HG03039 (cell line): ENCODE results near the gene KRTAP2-2.

Source experiments
- ATAC-seq: cut with Tn5 transposase; IDR thresholded peaks from one replicate; pipeline ENCODE4 v1.9.1; 2021; ENCODE audit warnings: mild to moderate bottlenecking, moderate library complexity; ENCODE audit not compliant: unreplicated experiment

KRTAP2-2 gene

GRCh38 chr17:41026715-41027471 lies 28.1 kb downstream of the KRTAP2-2 start, which contains the start of gene KRTAP1-5:
KRTAP1-5 (minus strand) TSS chr17:41027208; CDS start chr17:41027155, 53 bp downstream.
- no peak for ATAC-seq

- no peak for ATAC-seq
Measured at GRCh38 chr17:41024697-41025096, 30.3 kb downstream of the KRTAP2-2 start.

GRCh38 chr17:41020336-41020735 lies 34.7 kb downstream of the KRTAP2-2 start:
- no peak for ATAC-seq

- no peak for ATAC-seq
Measured at GRCh38 chr17:41019415-41019814, 35.6 kb downstream of the KRTAP2-2 start.

- ATAC-seq: no peak
Measured at GRCh38 chr17:41018541-41018940, 36.5 kb downstream of the KRTAP2-2 start.

- ATAC-seq: no peak
Measured at GRCh38 chr17:41016578-41017215, 38.3 kb downstream of the KRTAP2-2 start.

- no peak for ATAC-seq
Measured at GRCh38 chr17:41015454-41015853, 39.6 kb downstream of the KRTAP2-2 start.

- ATAC-seq: no peak
Measured at GRCh38 chr17:41013606-41014005, 41.4 kb downstream of the KRTAP2-2 start.

- no peak for ATAC-seq
Measured at GRCh38 chr17:41013181-41013580, 41.8 kb downstream of the KRTAP2-2 start.

- ATAC-seq: no peak
Measured at GRCh38 chr17:41012326-41013120, 42.5 kb downstream of the KRTAP2-2 start.

- no peak for ATAC-seq
Measured at GRCh38 chr17:41010441-41010840, 44.6 kb downstream of the KRTAP2-2 start.

GRCh38 chr17:41009936-41010335 lies 45.1 kb downstream of the KRTAP2-2 start:
- ATAC-seq: no peak

GRCh38 chr17:41009301-41009760 lies 45.7 kb downstream of the KRTAP2-2 start:
- ATAC-seq: no peak

GRCh38 chr17:41008811-41009210 lies 46.2 kb downstream of the KRTAP2-2 start, which contains the start of gene KRTAP3-1:
KRTAP3-1 (minus strand) TSS chr17:41009128; CDS start chr17:41009074, 54 bp downstream.
- ATAC-seq: no peak
